ENCODE measurements around the gene APOC3.

GRCh38 chr11:116786326-116786725 is 43.4 kb upstream of the APOC3 start:
- TF ChIP-seq CTCF (IDR thresholded peaks at IDR 0.05; ENCODE audit: poor library complexity) (no peak), EZH2 (IDR thresholded peaks at IDR 0.05; ENCODE audit: borderline replicate concordance) (no peak)
